CD14-positive monocyte (primary cell): ENCODE measurements around the gene CGRRF1. TPM values are rescaled to one million over a fixed set of nuclear protein-coding genes. Genes with fewer than 3 reads are reported as not detected.

ENCODE experiments used
- DNase-seq, 3 donors: peaks; one replicate each; pipeline ENCODE4 v3.0.0-alpha.2; 2011 to 2022
- H2AFZ ChIP-seq: 2 replicates; pipeline ENCODE4 v1.6.0; 2012; ENCODE audit warnings: mild to moderate bottlenecking, low read depth, low read length, inconsistent platforms; ENCODE audit not compliant: insufficient read depth, poor library complexity, severe bottlenecking
- H3K27ac ChIP-seq, 2 donors: 1 replicate in 1 of 2; 2 replicates in 1 of 2; pipeline ENCODE4 v1.5.1; 2012 to 2013; ENCODE audit warnings: low read length in 2 of 2, control low read depth in 1 of 2, inconsistent platforms in 1 of 2, low read depth in 1 of 2, mild to moderate bottlenecking in 1 of 2
- H3K27me3 ChIP-seq, 2 donors: one replicate each; pipeline versions ENCODE4 v1.6.0 to v1.6.1; 2011 to 2013; ENCODE audit warnings: low read length in 2 of 2; ENCODE audit not compliant: control insufficient read depth in 2 of 2, insufficient read depth in 2 of 2
- H3K36me3 ChIP-seq, 2 donors: replicated peaks in 1 of 2; 1 replicate in 1 of 2; 2 replicates in 1 of 2; pipeline versions ENCODE4 v1.5.1 to v1.6.1; 2012 to 2013; ENCODE audit warnings: low read length in 2 of 2, control low read depth in 1 of 2, inconsistent platforms in 1 of 2, mild to moderate bottlenecking in 1 of 2; ENCODE audit not compliant: insufficient read depth in 2 of 2, control insufficient read depth in 1 of 2
- H3K4me1 ChIP-seq, 2 donors: 1 replicate in 1 of 2; 2 replicates in 1 of 2; pipeline versions ENCODE4 v1.5.1 to v1.6.1; 2012 to 2013; ENCODE audit warnings: low read length in 2 of 2, control low read depth in 1 of 2, inconsistent platforms in 1 of 2, mild to moderate bottlenecking in 1 of 2, moderate library complexity in 1 of 2; ENCODE audit not compliant: insufficient read depth in 2 of 2, control insufficient read depth in 1 of 2
- H3K4me2 ChIP-seq: replicated peaks from 2 replicates; pipeline ENCODE3; 2012; ENCODE audit warnings: low read length, moderate library complexity, mild to moderate bottlenecking; ENCODE audit not compliant: poor library complexity, severe bottlenecking; ENCODE audit errors: extremely low read depth
- H3K4me3 ChIP-seq, 3 experiments: fragments of 200-600 bp in 1 of 3; sonication (generic) in 1 of 3; replicated peaks in 1 of 3; 1 replicate in 2 of 3; 2 replicates in 1 of 3; pipeline ENCODE4 v1.5.1; 2011 to 2013; ENCODE audit warnings: low read length in 3 of 3, mild to moderate bottlenecking in 3 of 3, control low read depth in 2 of 3, low read depth in 2 of 3, inconsistent platforms in 1 of 3, moderate library complexity in 1 of 3
- H3K79me2 ChIP-seq: 2 replicates; pipeline ENCODE4 v1.6.0; 2012; ENCODE audit warnings: mild to moderate bottlenecking, control low read depth, inconsistent platforms, low read length, moderate library complexity; ENCODE audit not compliant: insufficient read depth
- H3K9ac ChIP-seq: 2 replicates; pipeline ENCODE4 v1.6.0; 2017; ENCODE audit warnings: low read length, mild to moderate bottlenecking; ENCODE audit not compliant: insufficient read depth, poor library complexity, severe bottlenecking
- H3K9me3 ChIP-seq, 2 donors: replicated peaks in 1 of 2; 1 replicate in 1 of 2; 2 replicates in 1 of 2; pipeline versions ENCODE4 v1.5.1 to v1.6.1; 2012 to 2013; ENCODE audit warnings: low read length in 2 of 2, control low read depth in 1 of 2; ENCODE audit not compliant: control insufficient read depth in 1 of 2, insufficient read depth in 1 of 2
- H4K20me1 ChIP-seq: 2 replicates; pipeline ENCODE4 v1.6.0; 2012; ENCODE audit warnings: mild to moderate bottlenecking, low read length, control low read depth, moderate library complexity; ENCODE audit not compliant: insufficient read depth
- H3K27ac Mint-ChIP-seq, 7 donors: one replicate each; pipeline ENCODE4 v1.8.0; 2020; ENCODE audit warnings: mild to moderate bottlenecking in 7 of 7, mixed read lengths in 7 of 7, moderate library complexity in 6 of 7, inconsistent platforms in 2 of 7
- H3K27me3 Mint-ChIP-seq, 3 donors: one replicate each; pipeline ENCODE4 v1.8.0; 2021 to 2022; ENCODE audit warnings: low read depth in 3 of 3, mild to moderate bottlenecking in 3 of 3, mixed read lengths in 3 of 3, moderate library complexity in 3 of 3, inconsistent platforms in 1 of 3
- H3K36me3 Mint-ChIP-seq, 2 donors: one replicate each; pipeline ENCODE4 v1.8.0; 2020; ENCODE audit warnings: mixed read lengths in 2 of 2, inconsistent platforms in 1 of 2, mild to moderate bottlenecking in 1 of 2
- H3K4me1 Mint-ChIP-seq: one replicate; pipeline ENCODE4 v1.8.0; 2020; ENCODE audit warnings: mild to moderate bottlenecking, mixed read lengths
- H3K4me3 Mint-ChIP-seq, 2 donors: one replicate each; pipeline ENCODE4 v1.8.0; 2020; ENCODE audit warnings: mild to moderate bottlenecking in 2 of 2, mixed read lengths in 2 of 2, moderate library complexity in 1 of 2
- H3K9me3 Mint-ChIP-seq, 7 donors: one replicate each; pipeline ENCODE4 v1.8.0; 2020 to 2022; ENCODE audit warnings: mixed read lengths in 7 of 7, mild to moderate bottlenecking in 6 of 7, moderate library complexity in 6 of 7, inconsistent platforms in 2 of 7
- CTCF ChIP-seq: fragments of 200-600 bp; IDR thresholded peaks from one replicate; pipeline ENCODE4 v1.8.0; 2022; ENCODE audit warnings: antibody characterized with exemption, mild to moderate bottlenecking
- WGBS: methylation state at CpG from one replicate; pipeline ENCODE4 v1.1.5; 2013; ENCODE audit warnings: missing lambda C conversion rate; ENCODE audit not compliant: insufficient coverage; 5-methylcytosine and 5-hydroxymethylcytosine counted together
- intact Hi-C, 2 donors: fragments of 100-400 bp; cut with micrococcal nuclease; formaldehyde crosslinking; loops; one replicate each; pipeline versions ENCODE4 v1.15.0 to v1.15.1; 2023
- polyA plus RNA-seq, 3 donors: library from polyadenylated mRNA; depleted of rRNA in 1 of 3; unstranded in 2 of 3; stranded (reverse) in 1 of 3; fragments of 300-500 nt in 2 of 3; fragments of >200 nt in 1 of 3; fragmentation: Illumina TruSeq in 2 of 3; gene quantifications; 1 replicate in 2 of 3; 2 replicates in 1 of 3; pipeline ENCODE4 v1.2.3, GENCODE V29; 2012 to 2021

Gene CGRRF1
- polyA plus RNA-seq, 3 donors, result 5.8 to 19.4 (median 18.6) TPM

- Histone ChIP-seq H3K9me3 (no peaks in the 10 kb centered on the region), H3K9ac (no peak overlapping the region), H3K36me3 (peaks cover 43 to 91% of the 10 kb centered on the region in 2 donors), H4K20me1 (peaks cover 6% of the 10 kb centered on the region), H3K27me3 (no peaks in the 10 kb centered on the region), H3K4me2 (no peak overlapping the region), H3K4me1 (no peaks in the 10 kb centered on the region), H3K79me2 (no peaks in the 10 kb centered on the region), H2AFZ (no peak overlapping the region), H3K4me3 (no peak overlapping the region), H3K27ac (peak overlapping the region in 1 of 2 donors; percentile 4)
- DNase-seq, result peak in 1 of 3 donors; percentile 16
- Mint-ChIP-seq H3K4me3 (no peak overlapping the region), H3K4me1 (peaks cover 6% of the 10 kb centered on the region), H3K27ac (peak overlapping the region in 4 of 7 donors; percentile 16 to 67 (median 20)), H3K27me3 (no peaks in the 10 kb centered on the region), H3K36me3 (peaks cover 69 to 73% of the 10 kb centered on the region in 2 donors), H3K9me3 (peaks cover 0 to 2% (median 0%) of the 10 kb centered on the region in 7 donors)
- 100% methylated on average over 1 of the region's 4 CpGs for WGBS
- TF ChIP-seq CTCF, result no peak
- intact Hi-C loops, result no loop called here
These were observed 34.4 kb upstream of the CGRRF1 start for GRCh38 chr14:54475187-54475899.

DNA sequence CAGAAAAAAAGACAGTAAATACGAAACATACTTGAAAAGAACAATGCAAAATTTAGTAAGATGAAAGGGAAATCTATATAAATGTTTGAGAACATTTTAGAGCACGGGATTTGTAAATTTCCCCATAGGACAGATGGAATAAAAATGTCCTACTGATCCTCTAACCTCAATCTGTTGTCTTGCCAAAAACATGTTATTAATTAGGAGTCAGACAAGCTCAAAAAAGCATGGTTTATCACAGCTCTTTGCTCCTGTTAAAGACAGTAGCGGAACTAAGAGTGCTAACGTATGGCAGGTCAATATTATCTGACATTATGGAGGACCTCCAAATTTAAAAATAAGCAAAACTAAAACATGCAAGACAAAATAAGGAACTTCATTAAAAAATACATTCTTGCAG is 33.8 kb upstream of the CGRRF1 start:
- Histone ChIP-seq H3K27me3 (no peaks in the 10 kb centered on the region), H3K4me2 (no peak overlapping the region), H3K27ac (peak overlapping the region in 1 of 2 donors; percentile 4), H3K36me3 (peaks cover 43 to 93% of the 10 kb centered on the region in 2 donors), H4K20me1 (peaks cover 10% of the 10 kb centered on the region), H3K9ac (no peak overlapping the region), H3K4me1 (no peaks in the 10 kb centered on the region), H3K79me2 (peaks cover 4% of the 10 kb centered on the region), H3K4me3 (no peak overlapping the region), H3K9me3 (no peaks in the 10 kb centered on the region), H2AFZ (no peak overlapping the region)
- peaks cover 6% of the 10 kb centered on the region for H3K4me1 Mint-ChIP-seq
- H3K27me3 Mint-ChIP-seq, result no peaks in the 10 kb centered on the region
- no peak for DNase-seq
- 100% methylated on average over 2 of the region's 4 CpGs for WGBS
- intact Hi-C loops, result no loop called here
- peak overlapping the region in 4 of 7 donors; percentile 13 to 67 (median 18) for H3K27ac Mint-ChIP-seq
- no peak for TF ChIP-seq CTCF
- H3K4me3 Mint-ChIP-seq, result no peak overlapping the region
- H3K9me3 Mint-ChIP-seq, result peaks cover 0 to 2% (median 0%) of the 10 kb centered on the region in 7 donors
- H3K36me3 Mint-ChIP-seq, result peaks cover 65 to 73% of the 10 kb centered on the region in 2 donors
